ENCODE results near the gene RCOR1.

Gene RCOR1

GRCh38 chr14:102565959-102566358 is 26.5 kb upstream of the RCOR1 start:
- no peak for TF ChIP-seq CTCF (IDR thresholded peaks at IDR 0.05)

- TF ChIP-seq CTCF (IDR thresholded peaks at IDR 0.05): no peak
These were observed 24.3 kb upstream of the RCOR1 start for GRCh38 chr14:102568115-102568614.

- TF ChIP-seq CTCF (IDR thresholded peaks at IDR 0.05): no peak
These were observed 22.0 kb upstream of the RCOR1 start for GRCh38 chr14:102570334-102570995.

- no peak for TF ChIP-seq CTCF (IDR thresholded peaks at IDR 0.05)
These were observed 21.4 kb upstream of the RCOR1 start for GRCh38 chr14:102571043-102571442.

GRCh38 chr14:102571478-102572042 is 20.9 kb upstream of the RCOR1 start:
- no peak for TF ChIP-seq CTCF (IDR thresholded peaks at IDR 0.05)

- TF ChIP-seq CTCF (IDR thresholded peaks at IDR 0.05): no peak
These were observed 18.8 kb upstream of the RCOR1 start for GRCh38 chr14:102573591-102574046.

- no peak for TF ChIP-seq CTCF (IDR thresholded peaks at IDR 0.05)
These were observed 17.9 kb upstream of the RCOR1 start for GRCh38 chr14:102574281-102575159.

Data from LNCAP (cell line).